MM.1S (cell line): ENCODE results near the gene PHF23.

ENCODE experiments used
- CTCF ChIP-seq: fragments of 300-600 bp; sonication (generic); IDR thresholded peaks from 2 replicates; pipeline ENCODE4 v1.5.1; 2016; ENCODE audit warnings: antibody characterized with exemption, low read length, mixed read lengths
- EZH2 ChIP-seq: fragments of 300-600 bp; sonication (generic); optimal IDR thresholded peaks from 2 replicates; pipeline ENCODE3; 2017; ENCODE audit warnings: low read depth, mild to moderate bottlenecking, antibody characterized with exemption, low read length, mixed read lengths
- EZH2phosphoT487 ChIP-seq: fragments of 300-600 bp; sonication (generic); IDR thresholded peaks from 2 replicates; pipeline ENCODE4 v1.6.1; 2018; ENCODE audit warnings: antibody characterized with exemption, low read length

DNA sequence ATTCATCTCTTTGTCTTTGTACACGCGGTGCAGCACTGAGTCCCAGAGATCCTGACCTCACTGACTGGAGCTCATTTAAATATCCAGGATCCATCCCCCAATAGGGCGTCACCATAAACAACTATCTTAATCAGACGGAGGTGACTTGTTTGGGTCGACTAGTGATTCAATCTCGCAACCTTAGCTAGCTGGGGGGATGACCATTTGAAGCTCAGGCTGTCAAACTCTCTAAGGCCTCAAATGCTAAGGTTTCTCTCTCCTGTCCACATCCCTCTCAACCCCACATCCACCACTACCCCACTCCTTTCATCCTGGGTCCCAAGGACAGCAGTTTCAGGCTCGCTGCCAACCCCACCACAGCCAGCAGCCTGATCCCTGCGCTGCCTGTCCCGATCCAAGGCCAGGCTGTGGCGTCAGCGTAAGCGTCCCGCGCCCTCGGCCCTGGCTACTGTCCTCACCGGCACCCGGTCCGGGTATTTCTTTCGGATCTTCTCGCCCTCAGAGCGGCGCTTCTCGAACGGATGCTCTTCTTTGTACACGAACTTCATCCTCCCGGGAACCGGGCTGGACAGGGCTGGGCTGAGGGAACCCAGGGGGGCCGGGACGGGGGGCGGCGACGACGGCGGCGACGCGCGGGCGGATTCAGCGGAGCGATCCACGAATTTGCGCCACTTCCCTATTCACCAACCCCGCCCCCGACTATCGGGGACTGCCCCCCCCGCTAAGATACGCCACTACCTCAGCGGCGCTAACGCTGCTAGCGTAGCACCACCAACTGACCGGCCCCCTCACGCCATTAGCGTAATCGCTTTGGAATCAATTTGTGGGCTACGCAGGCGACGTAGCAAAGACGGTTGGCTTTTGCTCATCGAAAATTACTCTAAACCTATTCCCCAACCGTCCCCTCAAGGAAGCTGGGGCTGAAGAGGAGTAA lies 2.8 kb upstream of the PHF23 start, which contains the start of gene GABARAP:
- no peak for TF ChIP-seq CTCF
- TF ChIP-seq EZH2: no peak
- no peak for TF ChIP-seq EZH2phosphoT487
